Activated CD4-positive, alpha-beta T cell treated with anti-CD3 and anti-CD28 coated beads for 48 hours (primary cell): ENCODE measurements around the gene HOXA6.
A peak's percentile ranks its signal among the peaks of the same experiment; 100 is the strongest.

Source experiments
- DNase-seq: peaks from one replicate; pipeline ENCODE4 v3.0.0-alpha.2; 2020

The HOXA6 gene

DNA sequence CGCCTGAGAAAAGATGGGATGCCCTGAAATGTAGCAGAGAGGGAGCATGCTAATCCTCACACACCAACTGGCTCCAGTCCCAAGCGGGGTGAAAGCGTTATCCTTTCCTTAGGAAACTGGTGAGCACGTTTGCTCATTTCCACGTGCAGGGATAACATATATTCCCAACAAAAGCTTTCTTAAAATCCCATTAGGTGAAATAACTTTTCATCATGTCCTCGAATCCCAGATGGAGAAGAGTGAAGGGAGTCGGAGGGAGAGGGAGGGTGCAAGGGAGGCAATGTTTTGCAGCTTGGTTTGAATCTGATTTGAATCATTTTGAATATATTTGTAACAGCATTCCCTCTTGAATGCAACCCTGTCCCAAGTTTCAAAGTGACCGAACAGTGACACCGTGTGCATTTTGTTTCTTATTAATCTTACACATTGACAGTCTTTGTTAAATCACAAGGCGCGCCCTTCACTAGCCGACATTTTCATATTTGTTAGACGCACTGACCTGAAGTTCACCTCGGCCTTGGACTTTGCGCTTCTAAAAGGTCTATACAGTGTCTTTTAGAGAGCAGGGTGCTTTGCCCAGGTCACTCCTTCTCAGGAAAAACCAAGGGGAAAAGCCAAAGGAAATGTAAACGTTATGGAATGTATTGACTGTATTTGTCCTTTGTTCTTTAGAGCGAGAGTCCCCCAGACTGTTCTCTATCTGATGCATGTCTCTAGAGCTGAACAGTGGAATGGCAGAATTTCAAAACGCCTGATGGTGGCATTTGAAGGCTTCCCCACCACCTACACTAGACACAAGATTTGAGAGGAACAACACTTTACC lies 14.0 kb downstream of the HOXA6 start:
- no peak for DNase-seq

DNA sequence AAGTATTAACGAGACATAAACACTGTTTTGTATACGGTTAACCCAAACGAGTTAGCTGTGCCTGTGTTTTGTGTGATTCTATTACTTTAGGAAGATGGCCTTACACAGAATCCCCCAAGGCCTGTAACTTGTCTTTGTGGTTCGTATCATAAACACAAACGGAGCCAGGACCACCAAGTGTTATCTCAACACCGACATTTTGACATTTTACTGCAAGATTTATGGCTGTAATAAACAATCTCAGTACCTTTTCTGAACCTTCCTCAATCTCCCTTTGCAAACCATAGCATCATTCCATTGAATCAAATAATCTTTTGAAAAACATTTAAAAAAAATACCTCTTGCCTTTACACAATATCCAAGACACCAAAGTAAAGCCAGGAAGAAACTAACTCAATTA lies 14.6 kb downstream of the HOXA6 start:
- no peak for DNase-seq

DNA sequence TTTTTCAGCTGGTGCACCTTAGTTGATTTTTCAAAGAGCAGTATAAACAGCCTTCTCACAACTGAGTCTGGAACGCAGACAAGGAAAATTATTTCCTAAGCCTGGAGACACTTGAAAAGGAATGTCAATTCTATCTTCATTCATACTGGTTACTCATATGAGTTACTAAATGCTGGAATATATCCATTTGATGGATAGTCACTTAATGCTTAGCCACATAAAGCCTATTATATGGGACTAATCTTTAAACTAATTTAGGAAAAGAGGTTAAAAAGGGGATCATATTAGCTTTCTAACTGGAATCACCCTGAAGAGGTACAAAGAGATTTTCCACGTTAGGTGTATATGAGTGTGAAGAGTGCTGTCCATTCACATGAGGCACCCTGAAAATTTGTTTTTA lies 15.4 kb downstream of the HOXA6 start:
- DNase-seq, result no peak

DNA sequence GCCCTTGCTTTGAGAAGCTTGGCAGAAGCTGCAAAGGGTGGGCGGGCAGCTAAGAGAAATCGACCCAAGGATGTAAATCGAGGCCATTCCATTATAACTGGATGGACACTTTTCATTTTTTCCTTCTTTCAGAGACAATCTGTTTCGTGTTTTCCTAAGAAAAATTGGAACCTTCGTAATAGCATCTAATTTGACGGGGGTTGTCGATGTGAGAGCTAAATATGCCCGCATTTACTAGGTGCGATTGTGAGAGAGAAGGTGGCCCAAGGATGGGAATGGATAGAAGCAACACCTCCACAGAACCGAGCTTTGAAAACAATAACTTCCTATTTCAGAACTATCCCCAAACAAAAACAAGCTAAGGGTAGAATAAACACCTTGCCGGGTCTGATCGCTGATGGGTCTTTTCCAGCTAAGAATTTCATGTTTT lies 16.2 kb downstream of the HOXA6 start:
- DNase-seq, result no peak

DNA sequence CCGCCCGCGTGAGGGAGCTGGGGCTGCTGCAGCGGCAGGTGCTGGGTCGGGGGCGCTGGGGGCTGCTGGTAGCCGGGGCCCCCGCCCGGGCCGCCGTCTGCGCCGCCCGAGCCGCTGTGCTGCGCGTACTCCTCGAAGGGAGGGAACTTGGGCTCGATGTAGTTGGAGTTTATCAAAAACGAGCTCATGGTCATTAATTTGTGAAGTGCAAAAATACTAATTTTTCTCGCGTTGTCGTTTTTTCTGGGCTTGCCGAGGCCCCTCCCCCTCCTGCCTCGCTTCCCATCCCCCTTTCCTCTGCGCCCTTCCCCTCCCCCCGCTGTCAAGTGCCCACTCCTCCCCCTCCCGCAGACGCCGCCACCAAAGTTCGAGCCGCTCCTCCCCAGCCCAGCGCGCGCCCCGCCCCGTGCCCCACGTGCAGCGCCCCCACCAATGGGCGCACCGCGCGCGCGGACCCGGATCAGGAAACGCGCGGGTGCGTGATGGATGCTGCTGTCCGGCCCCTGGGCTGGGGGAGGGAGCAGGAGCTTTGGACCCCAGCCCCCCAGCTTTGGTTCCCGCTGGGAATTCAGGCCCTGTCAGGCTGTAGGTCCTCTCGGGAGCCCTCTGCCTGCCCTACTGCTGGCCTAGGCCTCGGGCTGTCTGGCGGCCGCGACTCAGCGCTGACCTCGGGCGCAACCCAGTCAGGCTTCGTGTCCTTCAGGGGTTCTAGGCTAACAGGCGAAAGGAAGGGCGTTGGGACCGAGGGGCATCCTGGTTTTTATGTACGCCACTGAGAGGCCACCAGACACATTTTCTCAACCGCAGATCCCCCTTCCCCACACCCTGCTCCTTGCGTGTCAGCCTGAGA lies 16.8 kb downstream of the HOXA6 start, which contains the start of gene HOXA4:
Gene HOXA4, minus strand, starts transcription at position 218 of the 850 bp plus-strand sequence. Its CDS starts 24 bp downstream, at position 194.
- peak; percentile 77 for DNase-seq

DNA sequence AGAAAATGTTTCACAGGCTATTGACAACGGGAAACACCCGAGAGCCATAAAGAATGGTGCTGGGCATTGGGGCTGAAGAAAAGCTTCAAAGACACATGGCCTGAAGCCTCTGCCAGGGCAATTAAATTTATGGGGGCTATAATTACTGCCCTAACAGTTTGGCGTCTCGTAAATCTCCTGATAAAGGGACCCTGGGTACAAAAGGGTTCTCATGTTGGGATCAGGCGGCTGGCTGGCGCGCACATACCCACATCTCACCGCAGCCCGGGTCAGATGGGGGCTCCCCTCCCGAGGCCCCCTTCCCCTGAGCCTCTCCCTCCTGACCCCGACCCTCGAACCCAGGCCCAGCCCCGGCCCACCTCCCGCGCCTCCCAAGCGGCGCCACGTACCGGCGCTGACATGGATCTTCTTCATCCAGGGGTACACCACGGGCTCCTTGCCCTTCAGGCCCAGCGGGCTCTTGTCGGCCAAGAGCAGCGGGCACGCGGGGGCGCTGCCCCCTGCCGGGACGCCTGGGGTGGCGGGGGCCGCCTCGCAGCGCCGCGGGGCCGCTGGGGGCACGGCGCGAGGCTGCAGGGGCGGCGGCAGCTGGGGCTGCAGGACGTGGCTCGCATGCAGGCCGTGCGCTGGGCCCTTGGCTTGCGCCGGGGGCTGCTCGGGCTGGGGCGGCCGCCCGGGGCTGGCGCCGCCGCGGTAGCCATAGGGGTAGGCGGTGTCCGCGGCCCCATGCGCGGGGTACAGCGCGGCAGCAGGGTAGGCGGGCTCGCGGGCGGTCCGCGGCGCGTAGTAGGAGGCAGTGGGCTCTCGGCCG lies 17.6 kb downstream of the HOXA6 start:
- no peak for DNase-seq

DNA sequence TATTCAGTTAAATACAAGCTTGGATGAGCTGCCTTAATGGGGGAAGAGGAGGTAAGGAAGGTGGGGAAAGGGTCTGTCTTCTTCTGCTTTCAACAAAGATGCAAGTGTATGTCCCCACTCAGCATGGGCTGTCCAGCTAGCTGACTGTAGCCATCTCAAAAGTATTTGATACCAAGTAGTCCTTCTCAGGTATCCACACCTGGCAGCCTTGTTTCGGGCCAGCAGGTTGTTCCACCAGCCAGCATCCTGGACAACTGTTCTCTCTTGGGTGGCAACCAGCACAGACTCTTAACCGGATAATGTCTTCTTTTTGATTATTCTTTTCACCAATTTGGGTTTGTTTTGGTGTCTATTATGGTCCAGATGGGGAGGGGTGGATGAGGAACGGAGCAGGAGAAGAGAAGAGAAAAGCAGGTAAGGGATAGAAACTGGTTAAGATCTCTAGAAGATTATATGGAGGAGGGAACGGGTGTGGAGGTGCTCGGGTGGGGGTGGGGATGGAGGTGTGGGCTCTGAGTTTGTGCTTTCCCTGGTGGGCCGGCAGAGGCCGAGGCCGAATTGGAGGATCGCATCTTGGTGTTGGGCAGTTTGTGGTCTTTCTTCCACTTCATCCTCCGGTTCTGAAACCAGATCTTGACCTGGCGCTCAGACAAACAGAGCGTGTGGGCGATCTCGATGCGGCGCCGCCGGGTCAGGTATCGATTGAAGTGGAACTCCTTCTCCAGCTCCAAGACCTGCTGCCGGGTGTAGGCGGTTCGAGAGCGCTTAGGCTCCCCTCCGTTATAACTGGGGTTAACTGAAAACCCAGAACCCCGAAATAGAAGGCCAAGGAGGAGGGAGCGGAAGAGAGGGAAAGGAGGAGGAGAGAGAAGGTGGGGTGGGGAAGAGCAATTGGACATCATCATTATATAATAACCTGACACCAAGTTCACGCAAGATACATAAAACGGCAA lies 18.5 kb downstream of the HOXA6 start:
- no peak for DNase-seq

DNA sequence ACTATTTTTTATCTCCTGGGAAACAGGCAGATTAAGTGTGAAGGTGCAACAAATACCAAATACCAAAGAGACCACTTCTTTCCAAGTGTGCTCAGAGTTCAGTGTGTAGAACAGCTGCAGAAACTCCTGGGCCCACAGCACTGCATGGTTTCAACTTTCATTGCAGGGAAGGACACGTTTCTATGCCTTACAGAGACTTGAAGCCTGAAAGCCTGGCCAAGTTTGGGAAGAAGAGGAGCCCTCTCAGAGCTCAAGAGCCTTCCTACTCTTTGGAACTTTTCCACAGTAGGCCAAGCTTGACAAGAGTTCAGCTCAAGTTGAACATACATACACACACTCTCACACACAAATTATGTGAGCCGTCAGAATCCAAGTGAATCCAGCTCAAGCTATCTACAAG lies 19.5 kb downstream of the HOXA6 start:
- no peak for DNase-seq

DNA sequence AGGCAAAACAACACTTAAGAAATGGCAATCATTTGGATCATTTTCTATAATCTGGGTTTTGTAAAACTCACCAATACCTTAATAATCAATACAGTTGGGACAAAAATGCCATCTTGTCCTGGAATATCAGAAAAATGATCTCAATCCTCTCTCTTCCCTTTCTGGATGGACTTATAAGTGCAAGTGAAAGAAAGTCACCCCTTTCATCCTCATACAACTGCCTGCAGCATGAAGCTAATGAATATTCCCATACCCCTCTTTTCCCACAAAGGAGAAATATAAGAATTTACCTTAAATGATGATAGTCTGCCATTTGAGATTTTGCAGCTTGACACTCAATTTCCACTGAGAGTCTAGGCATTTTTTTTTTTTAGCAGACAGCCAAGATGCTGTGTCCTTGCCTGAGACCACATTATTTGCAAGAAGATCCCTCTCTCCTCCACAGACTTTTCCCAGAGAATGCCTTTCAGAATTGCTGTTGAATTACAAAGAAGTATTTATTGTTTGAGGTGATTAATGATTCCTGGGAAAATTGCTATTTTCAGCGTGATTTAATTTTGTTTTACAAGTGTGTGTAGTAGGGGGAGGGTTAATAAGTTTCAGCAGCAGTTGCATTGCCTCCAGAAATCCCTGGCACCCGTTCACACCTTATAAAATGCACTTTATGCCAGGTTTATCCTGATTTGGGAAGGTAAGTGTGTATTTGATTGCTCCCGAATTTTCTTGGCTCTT lies 20.8 kb downstream of the HOXA6 start:
- no peak for DNase-seq

DNA sequence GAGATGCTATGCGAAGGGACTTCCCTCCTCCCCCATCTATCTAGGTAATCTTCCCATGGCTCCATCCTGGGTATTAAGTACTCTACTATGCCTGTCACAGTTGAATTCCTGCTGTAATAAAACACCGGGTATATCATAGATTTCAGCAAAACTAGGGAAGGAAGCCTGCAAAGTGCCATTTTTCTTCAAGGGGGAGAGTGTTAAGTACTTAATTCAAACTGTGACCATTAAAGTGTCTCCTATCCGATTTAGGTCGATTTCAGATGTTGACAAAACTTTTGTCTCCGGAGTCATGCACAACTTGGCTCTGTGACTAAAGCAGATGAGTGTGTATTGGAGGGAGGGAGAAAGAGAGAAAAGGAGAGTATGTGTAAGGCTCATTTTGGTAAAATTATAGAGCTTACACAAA lies 21.6 kb downstream of the HOXA6 start:
- no peak for DNase-seq

DNA sequence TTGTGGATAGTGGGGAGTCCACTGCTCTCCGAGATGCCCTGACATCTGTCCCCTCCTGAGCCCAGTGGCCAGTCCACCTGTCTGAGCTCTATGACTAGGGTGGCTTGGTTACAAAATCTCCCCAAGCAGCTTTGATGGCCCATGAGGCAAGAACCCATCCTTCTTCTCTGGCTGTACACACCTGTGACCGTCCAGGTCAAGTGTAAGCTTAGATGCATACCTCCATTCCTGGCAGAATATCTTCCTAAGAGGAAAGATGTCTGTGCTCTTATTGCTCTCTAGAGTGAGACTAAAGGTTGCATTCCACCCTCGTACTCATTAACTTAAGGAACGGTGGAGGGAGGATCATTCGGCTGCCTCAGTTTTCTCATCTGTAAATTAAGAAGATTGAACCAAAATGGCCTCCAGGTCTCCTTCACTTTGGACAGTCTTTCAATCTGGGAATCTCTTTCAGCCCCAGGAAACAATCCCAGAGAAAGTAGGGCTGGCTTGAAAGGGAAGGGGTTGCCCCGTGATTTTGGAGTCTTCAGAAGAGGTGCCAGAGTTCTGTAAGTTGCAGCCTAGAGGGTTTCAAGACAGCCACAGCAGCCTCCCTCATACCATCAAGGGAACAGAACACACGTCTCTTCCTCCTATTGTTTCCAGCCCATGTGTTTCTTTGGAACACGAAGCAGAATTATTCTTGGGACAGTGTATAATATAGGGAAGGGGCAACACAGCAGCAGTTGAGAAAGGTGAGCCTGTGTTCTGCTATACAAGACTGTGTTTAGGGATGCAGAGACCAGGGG lies 22.5 kb downstream of the HOXA6 start:
- no peak for DNase-seq

DNA sequence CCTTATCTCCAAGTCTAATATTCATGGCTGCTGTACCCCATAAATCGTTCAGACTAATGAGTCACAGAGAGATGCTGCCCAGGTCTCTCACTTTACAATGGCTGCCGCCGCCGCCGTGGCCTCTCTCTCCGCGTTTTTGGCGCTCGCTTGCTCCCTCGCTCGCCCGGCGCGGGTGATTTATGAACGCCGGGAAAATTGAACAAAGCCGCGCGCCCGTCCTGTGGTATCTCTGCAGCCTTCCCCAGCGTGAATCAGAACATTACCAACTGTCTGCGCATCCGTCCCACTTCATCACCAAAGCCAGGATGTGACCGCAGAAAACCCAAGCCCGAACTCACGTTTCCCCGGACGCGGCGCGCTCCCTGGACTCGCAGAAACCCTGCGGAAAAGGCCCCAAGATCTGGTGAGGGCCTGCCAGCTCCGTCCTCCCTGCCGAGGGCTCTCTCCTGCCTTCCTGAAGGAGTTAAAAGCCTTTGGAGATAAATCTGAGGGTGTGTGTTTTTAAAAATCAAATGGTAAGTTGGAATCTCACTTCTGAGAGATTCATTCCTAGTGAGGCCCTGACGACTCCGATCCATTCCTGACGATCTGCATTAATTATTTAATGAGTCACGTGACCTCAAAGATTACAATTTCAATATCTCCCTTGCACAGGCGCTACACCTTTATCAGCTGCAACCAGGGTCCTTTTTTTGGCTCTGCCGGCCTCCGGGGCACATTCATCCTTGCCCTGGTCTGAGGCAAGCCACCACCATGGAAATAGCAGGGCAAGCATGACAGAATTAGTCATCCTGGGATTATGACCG lies 23.3 kb downstream of the HOXA6 start:
- no peak for DNase-seq

DNA sequence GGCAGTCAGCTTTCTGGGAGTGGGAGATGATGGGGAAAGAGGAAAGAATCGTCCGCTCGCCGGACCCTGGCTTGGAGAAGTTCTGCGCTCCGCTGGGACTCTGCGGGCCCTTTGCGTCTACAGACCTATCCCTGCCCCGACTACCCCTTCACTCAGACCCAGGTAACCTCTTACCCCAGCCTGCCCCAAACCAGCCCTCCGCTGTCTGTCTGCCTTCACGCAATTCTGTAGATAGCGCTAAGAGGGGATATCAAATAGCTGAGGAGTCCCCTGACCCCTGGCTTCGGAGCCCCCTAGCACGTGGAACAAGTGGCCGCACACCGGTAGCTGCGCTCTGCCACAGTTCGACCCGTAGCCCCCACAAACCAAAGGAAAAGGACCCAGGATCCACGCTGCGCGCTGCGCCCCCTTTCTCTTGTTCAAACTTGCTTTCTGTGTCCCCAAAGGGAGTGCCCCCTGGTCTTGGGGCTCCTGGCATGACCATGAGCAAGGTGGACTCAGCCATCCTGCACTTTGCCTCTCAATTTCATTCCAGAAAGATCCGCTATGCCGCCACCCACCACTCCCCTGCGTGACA lies 24.0 kb downstream of the HOXA6 start:
- no peak for DNase-seq

DNA sequence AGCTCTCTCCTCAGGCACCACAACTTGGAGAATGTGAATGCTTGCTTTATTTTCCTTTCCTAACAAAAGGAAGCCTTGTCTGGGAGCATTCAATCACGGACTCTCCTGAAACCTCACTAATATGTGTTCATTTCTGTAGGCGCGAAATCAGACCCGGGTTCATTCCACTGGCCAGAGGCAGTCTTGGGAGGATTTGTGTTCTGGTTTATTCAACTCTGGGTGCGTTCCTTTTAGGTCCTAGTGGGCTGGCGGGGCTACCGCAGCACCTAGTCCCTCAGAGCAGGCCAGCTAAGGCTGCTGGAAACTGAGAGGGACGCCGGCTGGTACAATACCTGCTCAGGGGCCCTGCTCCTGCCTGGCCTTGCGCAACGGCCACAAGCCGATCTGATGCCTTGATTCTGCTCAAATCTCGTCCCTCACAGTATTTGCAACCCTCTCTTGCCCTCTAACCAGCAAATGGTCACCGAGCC lies 24.5 kb downstream of the HOXA6 start:
- no peak for DNase-seq

DNA sequence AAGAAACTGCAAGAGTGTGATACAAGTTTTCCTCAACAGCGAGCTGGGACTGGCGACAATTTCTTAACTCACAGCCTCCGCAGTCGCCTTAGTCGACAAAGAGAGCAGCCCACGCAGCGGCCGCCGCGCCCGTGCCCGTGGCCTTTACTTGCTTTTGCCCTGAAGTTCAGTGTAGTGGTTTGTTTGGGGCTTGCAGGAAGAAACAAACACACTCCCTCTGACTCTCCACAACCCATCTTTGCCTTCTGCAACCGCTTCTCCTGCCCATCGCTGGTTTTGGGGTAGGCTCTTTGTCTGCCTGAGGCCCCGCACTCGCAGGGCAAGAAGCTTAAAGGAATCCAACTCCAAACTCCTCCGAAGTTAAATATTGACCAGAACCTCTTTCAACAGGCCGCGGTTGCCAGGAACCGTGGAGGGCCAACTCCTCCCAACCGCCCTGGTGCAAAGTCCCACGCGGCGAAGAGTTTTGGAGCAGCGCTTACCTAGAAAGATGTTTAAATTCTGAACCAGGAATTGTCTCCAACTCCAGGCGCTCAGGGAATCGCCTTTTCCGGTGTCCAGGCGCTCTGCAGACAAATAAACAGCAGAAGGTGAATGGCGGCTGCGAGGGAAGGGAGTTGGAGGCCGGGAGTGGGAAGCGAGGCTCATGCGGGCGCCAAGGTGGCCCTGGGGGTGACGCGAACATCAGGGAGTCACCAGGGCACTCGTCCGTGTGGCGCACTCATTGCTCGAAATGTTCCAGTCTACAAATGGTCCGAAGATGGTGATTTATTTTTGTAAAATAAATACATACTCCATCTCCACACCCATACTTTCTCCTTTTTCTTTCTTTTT lies 25.3 kb downstream of the HOXA6 start:
- no peak for DNase-seq

DNA sequence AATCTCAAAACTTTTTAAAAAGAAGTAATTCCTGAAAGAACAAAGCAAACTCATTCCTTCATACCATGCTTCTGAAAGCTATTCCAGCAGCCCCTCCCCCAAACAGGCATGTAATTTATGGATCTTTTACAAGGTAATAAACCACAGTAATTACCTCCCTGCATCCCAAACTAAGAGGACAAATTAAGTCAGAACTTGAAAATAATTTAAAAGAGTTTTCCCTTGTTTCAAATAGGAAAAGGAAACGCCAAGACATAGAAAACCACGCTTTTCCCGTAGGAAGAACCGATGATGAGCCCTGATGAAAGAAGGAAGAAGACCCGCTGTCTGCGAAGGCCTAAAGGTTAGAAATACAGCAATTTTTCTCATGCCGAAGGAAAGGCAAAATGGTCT lies 25.9 kb downstream of the HOXA6 start:
- no peak for DNase-seq

DNA sequence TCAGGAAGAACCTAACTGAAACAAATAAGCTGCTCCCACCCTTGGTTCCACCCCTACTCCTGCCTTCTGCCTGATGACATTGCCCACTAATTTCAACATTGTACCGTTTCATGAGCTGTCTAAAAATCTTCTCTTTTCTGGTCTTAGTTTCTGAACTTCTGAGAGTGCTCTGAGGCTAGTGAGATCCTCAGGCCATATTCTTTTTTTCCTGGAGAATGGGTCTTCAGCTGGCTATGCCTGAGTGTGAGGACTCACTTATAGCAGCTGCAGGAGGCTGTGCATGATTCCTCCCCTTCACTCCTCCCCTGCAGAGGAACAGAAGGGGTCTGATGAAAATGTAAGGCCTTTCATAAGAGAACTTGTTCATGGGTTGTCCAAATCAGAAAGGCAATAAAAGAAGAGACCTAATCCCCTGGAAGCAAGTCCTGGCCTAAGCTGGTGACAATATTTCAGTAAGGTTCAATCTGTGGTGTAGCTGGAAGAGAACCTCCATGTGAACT lies 28.1 kb downstream of the HOXA6 start:
- DNase-seq, result no peak

DNA sequence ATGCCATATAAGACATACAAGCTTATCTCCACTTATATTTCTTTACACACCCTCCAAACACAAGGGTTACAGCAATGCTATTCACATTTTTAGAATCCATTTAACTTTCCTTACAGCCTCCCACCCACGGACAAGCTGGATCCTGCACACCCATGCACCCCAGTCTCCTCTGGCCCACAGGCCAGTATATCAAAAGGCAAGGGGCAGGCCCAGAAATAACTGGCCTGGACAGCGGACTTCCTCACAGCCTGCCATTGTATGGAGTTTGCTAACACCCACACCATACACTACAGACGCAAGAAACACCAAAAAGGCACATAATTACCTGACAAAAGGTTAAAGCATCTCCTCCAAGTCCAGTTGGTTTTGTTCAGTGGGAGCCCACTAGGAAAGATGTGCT lies 29.0 kb downstream of the HOXA6 start:
- no peak for DNase-seq
